ENCODE data around the gene DCDC2C.

- TF ChIP-seq, protein P1, sequence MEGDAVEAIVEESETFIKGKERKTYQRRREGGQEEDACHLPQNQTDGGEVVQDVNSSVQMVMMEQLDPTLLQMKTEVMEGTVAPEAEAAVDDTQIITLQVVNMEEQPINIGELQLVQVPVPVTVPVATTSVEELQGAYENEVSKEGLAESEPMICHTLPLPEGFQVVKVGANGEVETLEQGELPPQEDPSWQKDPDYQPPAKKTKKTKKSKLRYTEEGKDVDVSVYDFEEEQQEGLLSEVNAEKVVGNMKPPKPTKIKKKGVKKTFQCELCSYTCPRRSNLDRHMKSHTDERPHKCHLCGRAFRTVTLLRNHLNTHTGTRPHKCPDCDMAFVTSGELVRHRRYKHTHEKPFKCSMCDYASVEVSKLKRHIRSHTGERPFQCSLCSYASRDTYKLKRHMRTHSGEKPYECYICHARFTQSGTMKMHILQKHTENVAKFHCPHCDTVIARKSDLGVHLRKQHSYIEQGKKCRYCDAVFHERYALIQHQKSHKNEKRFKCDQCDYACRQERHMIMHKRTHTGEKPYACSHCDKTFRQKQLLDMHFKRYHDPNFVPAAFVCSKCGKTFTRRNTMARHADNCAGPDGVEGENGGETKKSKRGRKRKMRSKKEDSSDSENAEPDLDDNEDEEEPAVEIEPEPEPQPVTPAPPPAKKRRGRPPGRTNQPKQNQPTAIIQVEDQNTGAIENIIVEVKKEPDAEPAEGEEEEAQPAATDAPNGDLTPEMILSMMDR (IDR thresholded peaks at IDR 0.05; ENCODE audit: borderline replicate concordance, extremely low read depth, low read length, poor library complexity, severe bottlenecking) = no peak
- TF ChIP-seq EZH2 (IDR thresholded peaks at IDR 0.05; ENCODE audit: borderline replicate concordance, low read depth, low read length, severe bottlenecking) = no peak
Observed at GRCh38 chr2:3679616-3680393, 23.6 kb upstream of the DCDC2C start.
